ENCODE data around the gene CDK5RAP2.

- TF ChIP-seq HNRNPH1 (optimal IDR thresholded peaks at IDR 0.05; ENCODE audit: low read depth, low read length) (no peak), CTCF (IDR thresholded peaks at IDR 0.05 in 2 of 3, conservative IDR thresholded peaks at IDR 0.05 in 1 of 3; ENCODE audit: insufficient read depth in 2 of 3, low read depth in 1 of 3, low read length in 3 of 3) (no peak), TCF7 (IDR thresholded peaks at IDR 0.05; ENCODE audit: borderline replicate concordance) (no peak), POLR2AphosphoS5 (IDR thresholded peaks at IDR 0.05; ENCODE audit: control insufficient read depth, insufficient read depth, low read depth, low read length) (no peak), MXD1 (CRISPR knock-in tag; IDR thresholded peaks at IDR 0.05; ENCODE audit: borderline replicate concordance, poor library complexity, severe bottlenecking) (no peak), FOXJ3 (CRISPR knock-in tag; IDR thresholded peaks at IDR 0.05) (no peak), POLR2A (conservative IDR thresholded peaks at IDR 0.05) (no peak), ZBTB26 (CRISPR knock-in tag; IDR thresholded peaks at IDR 0.05) (no peak), CBX3 (IDR thresholded peaks at IDR 0.05; ENCODE audit: borderline replicate concordance in 1 of 2, low read length in 2 of 2) (no peak), U2AF1 (optimal IDR thresholded peaks at IDR 0.05; ENCODE audit: low read depth, low read length) (no peak), ZNF444 (CRISPR knock-in tag; IDR thresholded peaks at IDR 0.05) (no peak), THAP7 (CRISPR knock-in tag; IDR thresholded peaks at IDR 0.05) (no peak), ZNF280A (IDR thresholded peaks at IDR 0.05; ENCODE audit: low read depth, partially characterized antibody) (no peak)
These were observed 88.9 kb downstream of the CDK5RAP2 start for GRCh38 chr9:120490888-120491595.

All from K562 (cell line).